PFSK-1 (cell line): ENCODE measurements around the gene CLCN2.

Source experiments
- POLR2AphosphoS5 ChIP-seq: IDR thresholded peaks from 2 replicates; pipeline ENCODE4 v1.6.1; 2012; ENCODE audit warnings: low read depth, mild to moderate bottlenecking, control low read depth, low read length, moderate library complexity
- REST ChIP-seq, 2 experiments: IDR thresholded peaks; 2 replicates each; pipeline versions ENCODE4 v1.6.1 to v1.8.0; 2011 to 2012; ENCODE audit warnings: low read depth in 2 of 2, low read length in 2 of 2, control low read depth in 1 of 2, inconsistent platforms in 1 of 2, mild to moderate bottlenecking in 1 of 2, moderate library complexity in 1 of 2; ENCODE audit not compliant: insufficient read depth in 1 of 2
- SIN3A ChIP-seq: IDR thresholded peaks from 2 replicates; pipeline ENCODE4 v1.6.1; 2012; ENCODE audit warnings: mild to moderate bottlenecking, low read length, moderate library complexity, borderline replicate concordance; ENCODE audit not compliant: insufficient read depth
- TAF1 ChIP-seq: IDR thresholded peaks from 2 replicates; pipeline ENCODE4 v1.6.1; 2012; ENCODE audit warnings: low read length, control low read depth, borderline replicate concordance; ENCODE audit not compliant: insufficient read depth

- TF ChIP-seq TAF1 (no peak), POLR2AphosphoS5 (no peak; the same call in 1 of the 2 replicates), REST (IDR thresholded peaks at IDR 0.05; ENCODE audit: insufficient read depth in 1 of 2, low read depth in 2 of 2, low read length in 2 of 2) (no peak), SIN3A (no peak)
Measured at GRCh38 chr3:184360929-184361531, 375 bp downstream of the CLCN2 start.
